H1 (cell line): ENCODE results near the gene MUC5B. TPM values are rescaled to one million over a fixed set of nuclear protein-coding genes. Genes with fewer than 3 reads are reported as not detected.

ENCODE experiments used
- CTCF ChIA-PET: fragments of 300-600 bp; sonication (Branson Sonifier 250); formaldehyde crosslinking; loops from one replicate; lab custom pipeline; 2021; ENCODE audit not compliant: partially characterized antibody; lab: Charles Lee
- POLR2A ChIA-PET: fragments of 300-600 bp; sonication (Branson Sonifier 250); formaldehyde crosslinking; loops from one replicate; lab custom pipeline; 2021; ENCODE audit warnings: inconsistent platforms; ENCODE audit not compliant: partially characterized antibody; lab: Charles Lee
- DNase-seq, 2 experiments: peaks; one replicate each; pipeline versions ENCODE4 v3.0.0 to v3.0.0-alpha.2; 2010 to 2022; ENCODE audit warnings: low spot score in 2 of 2, low read depth in 1 of 2, mixed read lengths in 1 of 2
- FAIRE-seq: peaks from 2 replicates; lab custom pipeline; 2011; peaks lifted over from hg19 to GRCh38; lab: Jason Lieb, UNC
- H2AFZ ChIP-seq: 2 replicates; pipeline ENCODE4 v1.8.1; 2012; ENCODE audit warnings: low read length, inconsistent platforms
- H2AK5ac ChIP-seq: 2 replicates; pipeline ENCODE4 v1.6.1; 2013; ENCODE audit warnings: low read depth, low read length
- H2BK120ac ChIP-seq: replicated peaks from 2 replicates; pipeline ENCODE3; 2013; ENCODE audit warnings: low read depth, low read length, inconsistent platforms
- H2BK12ac ChIP-seq: 2 replicates; pipeline ENCODE4 v1.6.1; 2013; ENCODE audit warnings: low read depth, low read length
- H2BK15ac ChIP-seq: 2 replicates; pipeline ENCODE4 v1.6.1; 2013; ENCODE audit warnings: low read length
- H2BK20ac ChIP-seq: 2 replicates; pipeline ENCODE4 v1.6.1; 2013; ENCODE audit warnings: low read length
- H2BK5ac ChIP-seq: 2 replicates; pipeline ENCODE4 v1.6.1; 2013; ENCODE audit warnings: low read depth, low read length
- H3K14ac ChIP-seq: 2 replicates; pipeline ENCODE4 v1.6.1; 2013; ENCODE audit warnings: inconsistent platforms; ENCODE audit not compliant: insufficient read length
- H3K18ac ChIP-seq: 2 replicates; pipeline ENCODE4 v1.6.1; 2013; ENCODE audit warnings: low read length; ENCODE audit errors: extremely low read depth
- H3K23ac ChIP-seq: 2 replicates; pipeline ENCODE4 v1.6.1; 2013; ENCODE audit warnings: inconsistent platforms; ENCODE audit not compliant: insufficient read length
- H3K23me2 ChIP-seq: 2 replicates; pipeline ENCODE4 v1.6.1; 2013; ENCODE audit warnings: low read depth, low read length
- H3K27ac ChIP-seq: 2 replicates; pipeline ENCODE4 v1.6.1; 2011; ENCODE audit warnings: low read depth, low read length, inconsistent platforms
- H3K27me3 ChIP-seq, 4 experiments: replicated peaks in 1 of 4; 1 replicate in 1 of 4; 2 replicates in 3 of 4; pipeline versions ENCODE4 v1.6.1 to v1.8.1; 2011 to 2013; ENCODE audit warnings: low read length in 3 of 4, mild to moderate bottlenecking in 3 of 4, inconsistent platforms in 2 of 4, mixed read lengths in 2 of 4, moderate library complexity in 1 of 4; ENCODE audit not compliant: control insufficient read depth in 3 of 4, insufficient read depth in 3 of 4; ENCODE audit errors: extremely low read depth in 1 of 4
- H3K36me3 ChIP-seq, 4 experiments: 2 replicates each; pipeline versions ENCODE4 v1.6.1 to v1.8.1; 2011 to 2013; ENCODE audit warnings: mild to moderate bottlenecking in 4 of 4, low read length in 3 of 4, moderate library complexity in 2 of 4, control low read depth in 1 of 4, inconsistent platforms in 1 of 4; ENCODE audit not compliant: insufficient read depth in 4 of 4, control insufficient read depth in 2 of 4
- H3K4ac ChIP-seq: replicated peaks from 2 replicates; pipeline ENCODE3; 2013; ENCODE audit warnings: low read length, low read depth, mixed read lengths, inconsistent platforms; ENCODE audit not compliant: insufficient read length
- H3K4me1 ChIP-seq, 4 experiments: replicated peaks in 1 of 4; 1 replicate in 1 of 4; 2 replicates in 3 of 4; pipeline versions ENCODE4 v1.6.1 to v1.8.1; 2011 to 2013; ENCODE audit warnings: low read length in 3 of 4, inconsistent platforms in 2 of 4, mixed read lengths in 1 of 4; ENCODE audit not compliant: insufficient read depth in 4 of 4, control insufficient read depth in 3 of 4
- H3K4me2 ChIP-seq, 2 experiments: 2 replicates each; pipeline versions ENCODE4 v1.6.1 to v1.8.1; 2011 to 2013; ENCODE audit warnings: low read depth in 2 of 2, low read length in 2 of 2, control low read depth in 1 of 2, inconsistent platforms in 1 of 2, mild to moderate bottlenecking in 1 of 2; ENCODE audit not compliant: insufficient read depth in 1 of 2
- H3K4me3 ChIP-seq, 4 experiments: fragments of 200-600, 300-600 bp in 1 of 4; sonication (generic), shearing (Covaris generic), sonication (Bioruptor Twin) in 1 of 4; 2 replicates each; pipeline versions ENCODE4 v1.5.1 to v1.8.1; 2011 to 2016; ENCODE audit warnings: low read length in 4 of 4, low read depth in 3 of 4, control low read depth in 2 of 4, inconsistent platforms in 2 of 4, mild to moderate bottlenecking in 2 of 4, mixed read lengths in 1 of 4, moderate library complexity in 1 of 4; ENCODE audit not compliant: insufficient read depth in 2 of 4; ENCODE audit errors: extremely low read depth in 1 of 4
- H3K56ac ChIP-seq: replicated peaks from 2 replicates; pipeline ENCODE3; 2013; ENCODE audit warnings: low read depth, mild to moderate bottlenecking, mixed read lengths, low read length, inconsistent platforms; ENCODE audit not compliant: insufficient read length
- H3K79me1 ChIP-seq: 2 replicates; pipeline ENCODE4 v1.6.1; 2013; ENCODE audit warnings: low read depth, low read length, control low read depth
- H3K79me2 ChIP-seq, 2 experiments: 2 replicates each; pipeline versions ENCODE4 v1.6.1 to v1.8.1; 2012 to 2013; ENCODE audit warnings: low read length in 2 of 2, mild to moderate bottlenecking in 2 of 2, inconsistent platforms in 1 of 2; ENCODE audit not compliant: insufficient read depth in 2 of 2, control insufficient read depth in 1 of 2
- H3K9ac ChIP-seq, 4 experiments: replicated peaks in 1 of 4; 1 replicate in 1 of 4; 2 replicates in 3 of 4; pipeline versions ENCODE4 v1.6.1 to v1.8.1; 2011 to 2013; ENCODE audit warnings: low read depth in 3 of 4, low read length in 3 of 4, control low read depth in 2 of 4, mild to moderate bottlenecking in 2 of 4, moderate library complexity in 2 of 4, inconsistent platforms in 1 of 4; ENCODE audit errors: extremely low read depth in 1 of 4
- H3K9me3 ChIP-seq, 2 experiments: 2 replicates each; pipeline versions ENCODE4 v1.6.1 to v1.8.1; 2012 to 2013; ENCODE audit warnings: mild to moderate bottlenecking in 2 of 2, moderate library complexity in 2 of 2, control low read depth in 1 of 2, inconsistent platforms in 1 of 2, low read depth in 1 of 2, low read length in 1 of 2, mixed read lengths in 1 of 2; ENCODE audit not compliant: insufficient read depth in 2 of 2
- H4K20me1 ChIP-seq, 2 experiments: replicated peaks in 1 of 2; 2 replicates each; pipeline versions ENCODE3 to v1.8.1; 2011 to 2013; ENCODE audit warnings: inconsistent platforms in 2 of 2, low read length in 2 of 2, mild to moderate bottlenecking in 1 of 2; ENCODE audit not compliant: insufficient read depth in 2 of 2, control insufficient read depth in 1 of 2
- H4K5ac ChIP-seq: 2 replicates; pipeline ENCODE4 v1.6.1; 2013; ENCODE audit warnings: low read length, low read depth, mixed read lengths, inconsistent platforms; ENCODE audit not compliant: insufficient read length
- H4K8ac ChIP-seq: 2 replicates; pipeline ENCODE4 v1.8.0; 2013; ENCODE audit warnings: mild to moderate bottlenecking, moderate library complexity, low read length, inconsistent platforms; ENCODE audit not compliant: insufficient read depth; ENCODE audit errors: extremely low read depth
- H4K91ac ChIP-seq: replicated peaks from 2 replicates; pipeline ENCODE3; 2013; ENCODE audit warnings: low read length, mixed read lengths, inconsistent platforms; ENCODE audit not compliant: insufficient read length
- ATF3 ChIP-seq: IDR thresholded peaks from 2 replicates; pipeline ENCODE4 v1.6.1; 2011; ENCODE audit warnings: low read depth, mild to moderate bottlenecking, low read length; ENCODE audit not compliant: insufficient read depth
- E2F6 ChIP-seq: IDR thresholded peaks from 2 replicates; pipeline ENCODE4 v1.6.1; 2012; ENCODE audit warnings: inconsistent platforms
- FOSL1 ChIP-seq: IDR thresholded peaks from 2 replicates; pipeline ENCODE4 v1.6.1; 2011; ENCODE audit warnings: mild to moderate bottlenecking, low read depth, low read length, moderate library complexity; ENCODE audit not compliant: insufficient read depth
- HDAC6 ChIP-seq: IDR thresholded peaks from one replicate; pipeline ENCODE4 v1.7.1; 2012; ENCODE audit warnings: low read depth, mild to moderate bottlenecking, inconsistent platforms, low read length, moderate library complexity
- KDM1A ChIP-seq: fragments of 200-600, 300-600 bp; sonication (generic); IDR thresholded peaks from 2 replicates; pipeline ENCODE4 v1.7.1; 2016; ENCODE audit warnings: mild to moderate bottlenecking, low read length, borderline replicate concordance
- KDM5A ChIP-seq: fragments of 200-600 bp; IDR thresholded peaks from 2 replicates; pipeline ENCODE4 v1.7.1; 2012; ENCODE audit warnings: mild to moderate bottlenecking, low read length, inconsistent platforms, mixed read lengths
- SP1 ChIP-seq: IDR thresholded peaks from 2 replicates; pipeline ENCODE4 v1.6.1; 2011; ENCODE audit warnings: low read depth, low read length
- SUZ12 ChIP-seq: fragments of 200-600 bp; sonication (generic); IDR thresholded peaks from 2 replicates; pipeline ENCODE4 v1.6.1; 2012; ENCODE audit warnings: mild to moderate bottlenecking, inconsistent platforms, low read length, moderate library complexity, mixed read lengths
- TAF1 ChIP-seq: IDR thresholded peaks from 2 replicates; pipeline ENCODE4 v1.6.1; 2011; ENCODE audit warnings: mild to moderate bottlenecking, low read depth, low read length
- YY1 ChIP-seq: IDR thresholded peaks from 2 replicates; pipeline ENCODE4 v1.6.1; 2011; ENCODE audit warnings: low read depth, mild to moderate bottlenecking, low read length
- WGBS, 2 experiments: shearing (Covaris generic) in 1 of 2; methylation state at CpG; one replicate each; pipeline versions ENCODE4 v1.1.6 to v1.1.7; 2013 to 2015; ENCODE audit warnings: low lambda C conversion rate in 2 of 2, mixed read lengths in 2 of 2, inconsistent platforms in 1 of 2, low coverage in 1 of 2, missing lambda C conversion rate in 1 of 2; ENCODE audit not compliant: insufficient replicate concordance in 2 of 2, insufficient coverage in 1 of 2, insufficient read length in 1 of 2; ENCODE audit errors: extremely low coverage in 1 of 2, missing lambda C conversion rate in 1 of 2; 5-methylcytosine and 5-hydroxymethylcytosine counted together
- polyA plus RNA-seq, 7 experiments: library from polyadenylated mRNA; depleted of rRNA in 3 of 7; stranded (reverse) in 5 of 7; unstranded in 2 of 7; fragments of >200 nt in 5 of 7; fragments of 200-250 nt in 2 of 7; gene quantifications; 1 replicate in 5 of 7; 2 replicates in 1 of 7; 4 replicates in 1 of 7; pipeline versions ENCODE4 v1.2.1 to v1.2.3, GENCODE V29; 2011 to 2013; ENCODE audit warnings: missing spikeins in 2 of 7, mixed read lengths in 2 of 7
- total RNA-seq: library from RNA; stranded (reverse); fragmentation: NEBNext Ultra II Directional; extraction: Animal tissue kit (Norgen Biotek cat#: 25700); gene quantifications from 2 replicates; pipeline ENCODE4 v1.2.1, GENCODE V29; 2021

Gene MUC5B
- total and polyA plus RNA-seq, 2 of the 8 experiments (the other 6 are each of a cell fraction or from before 2014, with no cell fraction given) = 0.02 to 0.03 TPM

- H3K4ac ChIP-seq = no peak overlapping the region
- H3K9ac ChIP-seq = no peak overlapping the region
- H3K36me3 ChIP-seq = no peaks in the 10 kb centered on the region
- no peak overlapping the region for H3K14ac ChIP-seq
- H2BK12ac ChIP-seq = no peak overlapping the region; the same call in 1 of the 2 replicates
- ChIA-PET CTCF (interaction anchor here (0.6 to 1.6 kb wide), 5 partner anchors 13 to 126 kb away, joined by 3 to 7 read pairs (median 3); no protein-coding TSS in a partner anchor), POLR2A (interaction anchor here (0.6 to 1.2 kb wide), 3 partner anchors 13 to 156 kb away, joined by 3 read pairs; no protein-coding TSS in a partner anchor)
- H3K23ac ChIP-seq = no peak overlapping the region
- no peaks in the 10 kb centered on the region; the same call in 1 of the 2 replicates for H3K23me2 ChIP-seq
- H3K79me1 ChIP-seq = no peaks in the 10 kb centered on the region
- H3K4me1 ChIP-seq = peaks cover 0 to 14% (median 6%) of the 10 kb centered on the region in 4 experiments; a peak in 5 of 7 replicates
- H3K4me3 ChIP-seq = peak overlapping the region; percentile 11 to 58 (median 33); a peak in 6 of 8 replicates
- peaks cover 0 to 9% of the 10 kb centered on the region in 2 experiments; a peak in 2 of 4 replicates for H3K9me3 ChIP-seq
- no peak overlapping the region for H2BK15ac ChIP-seq
- no peaks in the 10 kb centered on the region for H3K79me2 ChIP-seq
- H2AK5ac ChIP-seq = no peak overlapping the region
- no peak overlapping the region for H2BK20ac ChIP-seq
- DNase-seq (no peak), FAIRE-seq (no peak)
- peak overlapping the region; percentile 65 for H4K5ac ChIP-seq
- H3K4me2 ChIP-seq = peak overlapping the region; percentile 54 to 92
- no peaks in the 10 kb centered on the region for H4K20me1 ChIP-seq
- WGBS, 2 experiments = 68% methylated on average over 7 of the region's 7 CpGs; no CpG with 5 or more reads in 1 of the 2 experiments
- H3K27me3 ChIP-seq = no peaks in the 10 kb centered on the region
- no peak overlapping the region; the same call in 1 of the 2 replicates for H2BK5ac ChIP-seq
- H3K18ac ChIP-seq = no peak overlapping the region
- peak overlapping the region; percentile 73 for H4K91ac ChIP-seq
- no peak overlapping the region; the same call in 1 of the 2 replicates for H2AFZ ChIP-seq
- H2BK120ac ChIP-seq = no peak overlapping the region
- no peak overlapping the region; the same call in 1 of the 2 replicates for H3K27ac ChIP-seq
- H4K8ac ChIP-seq = peak overlapping the region; percentile 59; the same call in 1 of the 2 replicates
- no peak overlapping the region for H3K56ac ChIP-seq
- TF ChIP-seq KDM5A (no peak), HDAC6 (no peak), FOSL1 (no peak), KDM1A (no peak), TAF1 (no peak), YY1 (no peak), ATF3 (no peak), E2F6 (no peak), SP1 (no peak), SUZ12 (no peak)
These were observed 40.1 kb downstream of the MUC5B start for GRCh38 chr11:1263010-1263409.
